Retinal pigment epithelial cell (primary cell): ENCODE results near the gene FAM135A.

Source experiments
- DNase-seq: peaks from one replicate; pipeline ENCODE4 v3.0.0-alpha.2; 2010; ENCODE audit warnings: low read depth
- H3K4me3 ChIP-seq: 2 replicates; pipeline ENCODE4 v1.5.1; 2011; ENCODE audit warnings: mild to moderate bottlenecking, low read length, control low read depth, moderate library complexity
- CTCF ChIP-seq: conservative IDR thresholded peaks from 2 replicates; pipeline ENCODE4 v1.5.1; 2011; ENCODE audit warnings: low read depth, low read length, control low read depth, inconsistent platforms

Gene FAM135A

GRCh38 chr6:70375882-70376281 lies 37.4 kb upstream of the FAM135A start:
- DNase-seq = no peak
- H3K4me3 ChIP-seq = no peak overlapping the region
- TF ChIP-seq CTCF = peak; percentile 38

DNA sequence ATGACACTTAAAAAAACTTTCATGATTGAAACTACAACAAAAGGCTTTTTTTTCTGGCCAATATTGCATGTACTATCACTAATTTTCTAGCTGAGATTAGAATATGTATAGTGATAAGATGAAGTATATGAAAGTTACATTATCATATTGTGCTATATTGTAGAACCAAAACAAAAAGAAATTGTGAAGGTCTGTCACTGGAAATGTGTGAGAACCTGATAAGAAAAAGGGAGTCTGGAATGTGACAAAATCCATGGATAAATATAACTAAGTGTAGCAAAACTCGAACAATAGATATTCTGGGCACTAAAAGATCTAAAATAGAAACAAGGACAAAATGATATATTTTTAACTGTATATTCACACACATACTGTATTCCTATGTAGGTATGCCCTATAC lies 36.7 kb upstream of the FAM135A start:
- DNase-seq = no peak
- no peak overlapping the region for H3K4me3 ChIP-seq
- TF ChIP-seq CTCF = no peak

DNA sequence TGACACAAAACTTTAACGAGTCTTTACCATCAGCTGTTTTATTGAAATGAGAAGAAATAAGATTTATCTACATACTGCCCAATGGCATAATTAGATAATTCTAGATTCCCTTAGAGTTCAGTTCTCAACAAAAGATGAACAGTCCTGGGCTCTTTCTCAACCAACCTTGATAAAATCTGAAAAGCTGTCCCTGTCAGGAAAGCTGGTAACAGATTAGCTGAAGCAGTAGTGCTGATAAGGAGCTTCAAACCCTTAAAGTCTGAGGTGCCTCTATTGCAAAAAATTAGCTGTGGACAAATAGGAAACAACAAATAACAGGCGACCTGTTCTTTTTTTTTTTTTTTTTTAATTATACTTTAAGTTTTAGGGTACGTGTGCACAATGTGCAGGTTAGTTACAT lies 35.9 kb upstream of the FAM135A start:
- no peak overlapping the region for H3K4me3 ChIP-seq
- no peak for TF ChIP-seq CTCF
- no peak for DNase-seq

GRCh38 chr6:70379473-70380013 lies 33.8 kb upstream of the FAM135A start:
- no peak for TF ChIP-seq CTCF
- H3K4me3 ChIP-seq = no peak overlapping the region
- no peak for DNase-seq

DNA sequence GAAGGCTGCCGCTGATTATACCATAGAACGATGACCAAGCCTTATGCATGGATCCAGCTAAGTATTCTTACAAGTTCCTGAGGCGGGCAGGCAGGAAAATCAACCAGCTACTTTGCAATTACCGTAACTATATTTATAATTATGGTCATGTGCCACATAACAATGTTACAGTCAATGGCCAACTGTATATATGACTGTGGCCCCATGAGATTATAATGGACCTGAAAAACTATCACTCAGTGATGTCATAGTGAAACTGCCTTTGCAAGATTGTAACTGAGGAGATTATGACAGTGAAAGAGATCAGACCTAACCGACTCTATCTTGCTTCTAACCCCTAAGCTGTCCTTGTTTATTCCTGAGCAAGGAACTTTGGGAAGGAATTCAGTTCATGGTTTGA lies 33.1 kb upstream of the FAM135A start:
- TF ChIP-seq CTCF = no peak
- DNase-seq = no peak
- no peak overlapping the region for H3K4me3 ChIP-seq

DNA sequence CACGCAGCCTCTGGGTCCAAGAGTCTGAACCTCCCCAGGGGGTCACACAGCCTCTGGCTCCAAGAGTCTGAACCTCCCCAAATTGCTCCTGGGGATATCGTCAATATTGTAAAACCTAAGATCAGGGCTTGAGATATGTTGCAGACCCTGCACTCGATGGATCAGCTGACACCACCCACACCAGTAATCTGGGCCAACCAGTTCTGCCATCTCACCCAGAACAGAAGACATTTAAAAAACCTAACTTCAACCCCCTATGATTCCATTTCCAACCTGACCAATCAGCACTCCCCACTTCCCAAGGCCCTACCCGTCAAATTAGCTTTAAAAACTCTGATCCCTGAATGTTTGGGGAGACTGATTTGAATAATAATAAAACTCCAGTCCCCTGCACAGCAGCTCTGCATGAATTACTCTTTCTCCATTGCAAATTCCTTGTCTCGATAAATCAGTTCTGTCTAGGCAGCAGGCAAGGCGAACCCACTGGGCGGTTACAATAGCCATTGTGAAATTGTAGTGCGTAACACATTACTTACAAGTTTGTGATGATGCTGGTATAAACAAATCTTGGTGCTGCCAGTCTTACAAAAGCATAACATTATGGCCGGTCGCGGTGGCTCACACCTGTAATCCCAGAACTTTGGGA lies 32.4 kb upstream of the FAM135A start:
- DNase-seq = no peak
- H3K4me3 ChIP-seq = no peak overlapping the region
- TF ChIP-seq CTCF = no peak

- no peak for DNase-seq
- H3K4me3 ChIP-seq = no peak overlapping the region
- no peak for TF ChIP-seq CTCF
These were observed 31.9 kb upstream of the FAM135A start for GRCh38 chr6:70381417-70381782.
